GM18907 (cell line): ENCODE measurements around the gene GPR137B.
A peak's percentile ranks its signal among the peaks of the same experiment; 100 is the strongest.
"Not testable (repeated sequence)": the region's sequence is repeated elsewhere in the genome, so short reads cannot be mapped to it uniquely, and the experiment has no call there.

ENCODE experiments used
- ATAC-seq: cut with Tn5 transposase; IDR thresholded peaks from one replicate; pipeline ENCODE4 v1.9.1; 2021; ENCODE audit warnings: mild to moderate bottlenecking, moderate library complexity; ENCODE audit not compliant: unreplicated experiment

The GPR137B gene

DNA sequence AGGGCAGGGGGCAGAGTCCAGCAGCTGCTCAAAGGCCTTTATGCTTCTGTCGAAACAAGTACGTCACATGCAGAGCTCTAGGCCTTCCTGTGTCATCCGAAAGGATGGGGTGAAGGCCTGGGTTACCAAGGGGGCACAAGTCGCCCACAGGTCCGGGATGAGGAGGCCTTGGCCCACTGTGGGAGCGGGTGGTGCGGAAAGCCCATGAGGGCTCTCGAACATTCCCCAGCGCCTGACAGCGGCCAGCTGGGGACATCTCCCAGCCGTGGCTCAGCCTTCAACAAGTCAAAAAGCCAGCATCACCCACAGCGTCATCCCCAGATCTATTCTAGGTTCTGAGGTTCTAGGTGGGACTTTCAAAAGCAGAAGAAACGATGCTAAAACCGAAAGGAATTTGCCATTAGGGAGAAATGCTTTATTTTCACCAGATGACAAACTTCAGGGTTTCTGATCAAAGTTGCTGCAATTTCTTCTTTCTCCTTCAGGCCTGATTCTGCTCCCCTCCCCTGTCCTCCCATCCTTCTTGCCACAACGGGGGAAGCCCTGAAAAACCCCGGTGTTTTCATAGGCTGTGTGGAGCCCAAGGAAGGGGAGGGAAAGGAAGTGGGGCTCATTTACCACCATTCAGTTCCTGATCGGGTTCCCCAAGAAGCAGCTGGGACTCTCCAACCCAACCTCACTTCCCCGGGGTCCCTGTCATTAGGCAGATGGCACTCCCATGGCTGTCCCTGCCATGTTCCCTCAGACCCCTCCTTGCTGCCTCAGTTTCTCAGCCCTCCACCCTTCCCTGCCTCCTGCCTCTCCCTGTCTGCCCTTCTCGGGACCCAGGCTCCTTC lies 17.6 kb downstream of the GPR137B start:
- ATAC-seq = peak; percentile 53

DNA sequence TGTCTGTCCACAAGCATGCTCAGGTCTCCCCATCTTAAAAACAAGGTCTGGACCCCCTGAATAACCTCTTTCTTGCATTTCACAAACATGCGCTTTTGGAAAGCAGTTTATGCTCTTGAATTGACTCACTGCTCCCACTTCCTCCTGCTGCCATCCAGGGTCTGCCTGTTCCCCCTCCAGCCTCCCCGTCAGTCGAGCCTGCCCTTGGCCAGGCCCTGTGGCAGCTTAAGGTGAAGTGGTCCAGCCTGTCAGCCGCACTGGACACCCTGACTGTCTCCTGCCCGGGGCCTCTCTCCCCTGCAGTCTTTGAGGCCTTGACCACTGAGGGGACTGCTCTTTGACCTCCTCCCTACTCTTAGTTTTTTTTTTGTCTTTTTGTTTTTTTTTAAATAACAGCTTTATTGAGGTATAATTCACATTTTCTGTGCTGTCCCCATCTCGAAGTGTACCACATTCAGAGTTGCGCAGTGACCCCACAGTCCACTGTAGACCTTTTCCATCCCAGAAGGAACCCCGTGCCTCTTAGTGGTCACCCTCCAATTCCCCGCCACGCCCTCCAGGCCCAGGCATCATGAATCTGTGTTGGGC lies 18.3 kb downstream of the GPR137B start:
- ATAC-seq = no peak

DNA sequence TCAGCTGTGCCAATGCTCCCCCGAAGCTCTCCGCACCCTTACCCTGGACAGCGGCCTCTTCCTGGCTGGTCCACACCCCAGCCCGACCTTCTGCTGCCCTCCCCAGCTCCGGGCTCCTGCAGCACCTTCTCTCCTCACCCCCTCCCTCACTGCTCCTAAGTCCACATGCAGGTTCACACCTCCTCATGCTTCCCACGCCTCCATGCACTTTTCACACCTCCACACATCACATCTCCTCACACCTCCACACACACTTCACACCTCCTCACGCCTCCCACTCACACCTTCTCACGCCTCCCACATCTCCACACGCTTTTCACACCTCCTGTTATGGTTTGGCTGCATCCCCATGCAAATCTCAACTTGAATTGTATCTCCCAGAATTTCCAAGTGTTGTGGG lies 18.9 kb downstream of the GPR137B start:
- ATAC-seq = no peak

DNA sequence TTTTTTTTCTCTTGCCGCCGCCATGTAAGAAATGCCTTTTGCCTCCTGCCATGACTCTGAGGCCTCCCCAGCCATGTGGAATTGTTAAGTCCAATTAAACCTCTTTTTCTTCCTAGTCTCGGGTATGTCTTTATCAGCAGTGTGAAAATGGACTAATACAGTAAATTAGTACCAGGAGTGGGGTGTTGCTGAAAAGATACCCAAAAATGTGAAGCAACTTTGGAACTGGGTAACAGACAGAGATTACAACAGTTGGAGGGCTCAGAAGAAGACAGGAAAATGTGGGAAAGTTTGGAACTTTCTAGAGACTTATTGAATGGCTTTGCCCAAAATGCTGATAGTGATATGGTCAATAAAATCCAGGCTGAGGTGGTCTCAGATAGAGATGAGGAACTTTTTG lies 19.4 kb downstream of the GPR137B start:
- ATAC-seq = not testable (repeated sequence)

DNA sequence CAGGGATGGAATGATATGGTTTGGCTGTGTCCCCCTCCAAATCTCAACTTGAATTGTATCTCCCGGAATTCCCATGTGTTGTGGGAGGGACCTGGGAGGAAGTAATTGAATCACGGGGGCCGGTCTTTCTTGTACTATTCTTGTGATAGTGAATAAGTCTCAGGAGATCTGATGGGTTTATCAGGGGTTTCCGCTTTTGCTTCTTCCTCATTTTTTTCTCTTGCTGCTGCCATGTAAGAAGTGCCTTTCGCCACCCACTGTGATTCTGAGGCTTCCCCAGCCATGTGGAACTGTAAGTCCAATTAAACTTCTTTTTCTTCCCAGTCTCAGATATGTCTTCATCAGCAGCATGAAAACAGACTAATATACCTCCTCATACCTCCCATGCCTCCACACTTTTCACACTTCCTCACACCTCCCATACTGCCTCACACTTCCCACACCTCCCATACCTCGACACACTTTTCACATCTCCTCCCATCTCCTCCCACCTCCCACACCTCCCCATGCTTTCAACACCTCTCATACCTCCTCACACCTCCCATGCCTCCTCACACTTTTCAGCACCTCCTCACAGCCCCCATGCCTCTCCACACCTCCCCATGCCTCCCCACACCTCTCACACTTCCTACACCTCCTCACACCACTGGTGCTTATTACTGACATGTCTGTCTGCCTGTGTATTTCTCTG lies 21.3 kb downstream of the GPR137B start:
- no peak for ATAC-seq

DNA sequence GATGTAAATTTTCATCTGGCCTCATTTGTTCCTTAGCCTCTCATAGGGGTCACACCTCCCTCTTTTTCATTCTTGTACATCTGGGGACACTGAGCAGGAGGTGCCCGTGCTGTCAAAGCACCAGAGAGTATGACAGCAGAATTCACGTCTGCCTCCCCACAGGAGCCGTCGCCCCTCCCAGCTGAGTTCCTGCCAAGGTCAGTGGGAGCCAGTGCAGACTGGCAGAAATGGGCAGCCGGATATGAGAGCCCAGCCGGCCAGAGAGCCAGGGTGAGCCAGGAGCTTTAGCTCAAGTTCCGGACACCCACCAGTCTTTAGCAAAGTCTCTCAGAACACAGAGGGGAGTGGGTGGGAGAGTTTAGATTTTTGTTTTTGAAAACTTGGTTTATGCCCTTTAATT lies 21.9 kb downstream of the GPR137B start:
- ATAC-seq = no peak

DNA sequence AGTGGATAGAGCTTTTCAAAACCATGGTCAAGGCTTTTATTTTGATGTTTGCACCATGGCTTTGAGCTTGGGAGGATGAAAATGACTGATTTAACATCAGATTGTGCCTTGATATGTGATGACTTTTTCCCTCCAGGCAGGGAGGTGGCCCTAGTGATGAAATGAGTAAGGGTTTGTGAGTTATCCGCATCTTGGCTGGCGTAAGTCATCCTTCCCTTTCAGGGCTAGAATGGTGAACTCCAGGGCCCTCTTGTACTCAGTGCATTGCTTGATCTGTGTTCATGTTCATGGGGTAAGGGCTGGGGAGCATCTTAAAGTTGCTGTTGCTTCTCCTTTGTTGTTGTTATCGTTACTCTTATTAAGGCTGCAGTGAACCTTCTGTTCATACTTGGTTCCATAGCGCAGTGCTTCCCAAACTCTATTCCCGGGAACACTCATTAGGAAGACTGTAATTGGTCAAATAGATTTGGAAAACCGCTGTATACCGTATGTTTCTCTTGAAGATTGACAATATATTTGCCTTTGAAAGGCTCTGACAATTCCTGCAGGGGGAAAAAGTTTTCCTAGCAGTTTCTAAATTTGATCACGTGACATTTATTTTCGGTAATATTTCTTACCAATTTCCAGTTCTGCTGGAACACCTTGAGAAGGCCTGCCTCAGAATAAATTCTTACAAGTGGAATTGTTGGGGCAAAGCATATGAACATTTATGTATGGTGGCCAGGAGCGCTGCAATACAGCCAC lies 23.1 kb downstream of the GPR137B start:
- ATAC-seq = no peak

DNA sequence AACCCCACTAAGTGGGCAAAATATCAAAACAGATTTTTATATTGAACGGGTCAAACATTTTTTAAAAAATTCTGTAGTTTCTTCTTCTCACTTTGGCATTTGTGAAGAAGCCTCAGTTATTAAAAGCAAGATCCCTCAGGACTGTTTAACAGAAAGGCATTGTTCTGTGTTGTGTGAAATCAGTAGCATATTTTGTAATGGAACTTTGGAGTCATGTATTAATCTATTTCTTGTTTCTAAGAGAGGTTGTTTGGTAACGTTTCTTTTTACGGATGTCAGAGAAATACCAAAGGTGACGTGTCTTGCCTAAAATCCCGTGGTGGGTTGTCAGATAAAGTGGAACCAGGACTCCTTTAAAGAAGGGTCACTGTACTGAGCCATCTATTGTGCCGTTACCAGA lies 23.7 kb downstream of the GPR137B start:
- ATAC-seq = no peak

DNA sequence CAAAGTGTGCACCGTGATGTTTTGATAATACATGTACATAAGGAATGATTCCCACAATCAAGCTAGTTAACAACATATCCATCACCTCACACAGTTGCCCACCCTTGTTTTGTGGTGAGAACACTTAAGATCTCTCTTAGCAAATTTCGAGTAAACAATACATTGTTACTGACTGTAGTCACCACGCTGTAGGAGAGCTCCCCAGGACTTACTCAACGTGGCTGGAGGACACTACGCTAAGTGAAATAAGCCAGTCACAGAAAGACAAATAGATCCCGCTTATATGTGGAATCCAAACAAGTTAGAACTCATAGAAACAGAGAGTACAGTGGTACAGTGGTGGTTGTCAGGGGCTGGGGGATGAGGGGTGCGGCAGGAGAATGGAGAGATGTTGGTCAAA lies 24.8 kb downstream of the GPR137B start:
- no peak for ATAC-seq

DNA sequence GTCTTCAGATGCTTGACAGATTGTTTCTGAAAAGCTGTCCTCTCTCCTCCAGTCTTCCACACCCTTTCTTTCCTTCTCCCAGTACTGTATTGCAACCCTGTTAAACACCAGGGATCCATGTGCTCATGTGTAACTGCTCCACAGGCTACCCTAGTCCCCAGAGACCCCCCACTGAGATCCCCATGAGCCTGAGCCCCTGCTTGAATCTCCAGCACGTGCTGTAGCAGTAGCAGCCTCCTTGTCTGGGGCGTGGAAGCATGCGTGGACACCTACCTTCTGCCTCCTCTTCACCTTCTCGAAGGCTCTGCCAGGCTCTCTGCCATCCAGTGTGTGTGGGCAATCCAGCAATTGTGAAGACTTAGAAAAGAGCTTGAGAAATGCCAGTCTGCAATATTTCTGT lies 25.2 kb downstream of the GPR137B start:
- ATAC-seq = no peak

DNA sequence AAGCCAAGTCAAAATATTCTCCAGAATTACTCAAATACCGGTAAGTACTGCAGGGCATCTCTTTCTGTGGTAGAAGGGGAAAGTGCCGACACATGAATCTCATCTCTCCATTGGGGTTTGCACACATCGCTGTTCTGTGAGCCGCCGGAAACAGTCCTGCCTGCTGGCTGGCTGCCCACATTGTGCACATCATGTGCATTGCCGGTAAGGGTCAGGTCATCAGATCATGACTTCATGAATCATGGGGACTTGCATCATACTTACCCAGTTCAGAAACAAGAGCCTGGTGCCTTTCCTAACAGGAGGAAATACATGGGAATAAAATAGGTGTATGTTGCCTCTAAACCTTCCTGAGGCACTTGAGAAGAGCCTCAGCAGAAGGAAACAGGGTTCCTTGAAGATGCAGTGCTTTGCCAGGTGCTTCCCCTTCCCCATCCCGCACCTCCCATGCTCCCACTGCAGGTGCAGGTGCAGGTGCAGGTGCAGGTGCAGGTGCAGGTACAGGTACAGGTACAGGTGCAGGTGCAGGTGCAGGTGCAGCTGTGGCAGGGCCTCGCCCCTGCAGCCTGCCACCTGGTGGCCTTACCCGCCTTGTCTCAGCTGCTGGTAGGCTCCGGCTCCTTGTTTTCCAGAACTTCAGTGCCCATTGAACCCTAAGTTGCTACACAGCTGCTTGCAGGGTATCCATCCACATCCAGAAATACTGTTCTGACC lies 26.5 kb downstream of the GPR137B start:
- ATAC-seq = no peak

DNA sequence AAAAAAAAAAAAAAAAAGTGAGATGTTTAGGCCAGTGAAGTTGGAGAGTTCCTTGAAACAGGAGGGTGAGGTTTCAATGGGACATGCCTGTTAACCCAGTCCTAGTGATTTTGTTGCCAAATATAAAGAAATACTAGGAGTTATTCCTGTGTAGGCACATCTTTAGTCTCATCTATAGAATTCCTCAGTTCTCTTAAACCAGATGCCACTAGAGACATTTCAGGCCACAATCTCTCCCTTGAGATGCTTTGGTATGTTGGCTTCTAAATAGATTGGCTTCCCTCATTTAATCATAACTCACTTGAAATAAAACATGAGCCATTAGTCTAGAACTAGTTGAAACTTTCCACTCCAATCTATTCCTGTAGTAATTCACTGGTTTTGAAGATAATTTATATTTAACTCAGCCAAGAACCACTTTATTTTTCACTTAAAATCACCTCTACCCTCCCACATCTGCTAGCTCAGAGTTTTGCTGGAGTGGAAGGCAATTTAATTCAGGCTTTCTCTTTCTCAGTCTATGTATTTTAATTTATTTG lies 29.8 kb downstream of the GPR137B start:
- no peak for ATAC-seq

DNA sequence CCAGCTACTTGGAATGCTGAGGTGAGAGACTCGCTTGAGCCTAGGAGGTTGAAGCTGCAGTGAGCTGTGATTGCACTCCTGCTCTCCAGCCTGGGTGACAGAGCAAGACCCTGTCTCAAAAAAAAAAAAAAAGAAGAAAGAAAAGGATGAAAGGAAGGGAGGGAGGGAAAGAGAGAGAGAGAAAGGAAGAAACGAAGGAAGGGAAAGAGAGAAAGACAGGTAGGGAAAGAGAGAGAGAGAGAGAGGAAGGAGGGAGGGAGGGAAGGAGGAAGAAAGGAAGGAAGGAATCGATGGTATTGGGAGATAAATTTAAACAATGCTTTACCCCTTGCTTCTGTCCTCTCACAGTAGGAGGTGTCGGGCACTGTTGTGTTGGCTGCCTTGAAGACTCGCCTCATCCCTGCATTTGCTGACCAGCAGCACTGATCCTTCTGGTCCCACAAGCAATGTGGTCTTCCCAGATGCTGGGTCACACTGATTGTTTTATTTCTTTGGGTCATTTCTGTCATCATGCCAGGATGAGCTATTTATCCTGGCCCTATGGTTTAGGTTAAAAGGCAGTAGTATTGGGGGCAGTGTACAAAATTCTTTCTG lies 30.9 kb downstream of the GPR137B start:
- ATAC-seq = no peak

DNA sequence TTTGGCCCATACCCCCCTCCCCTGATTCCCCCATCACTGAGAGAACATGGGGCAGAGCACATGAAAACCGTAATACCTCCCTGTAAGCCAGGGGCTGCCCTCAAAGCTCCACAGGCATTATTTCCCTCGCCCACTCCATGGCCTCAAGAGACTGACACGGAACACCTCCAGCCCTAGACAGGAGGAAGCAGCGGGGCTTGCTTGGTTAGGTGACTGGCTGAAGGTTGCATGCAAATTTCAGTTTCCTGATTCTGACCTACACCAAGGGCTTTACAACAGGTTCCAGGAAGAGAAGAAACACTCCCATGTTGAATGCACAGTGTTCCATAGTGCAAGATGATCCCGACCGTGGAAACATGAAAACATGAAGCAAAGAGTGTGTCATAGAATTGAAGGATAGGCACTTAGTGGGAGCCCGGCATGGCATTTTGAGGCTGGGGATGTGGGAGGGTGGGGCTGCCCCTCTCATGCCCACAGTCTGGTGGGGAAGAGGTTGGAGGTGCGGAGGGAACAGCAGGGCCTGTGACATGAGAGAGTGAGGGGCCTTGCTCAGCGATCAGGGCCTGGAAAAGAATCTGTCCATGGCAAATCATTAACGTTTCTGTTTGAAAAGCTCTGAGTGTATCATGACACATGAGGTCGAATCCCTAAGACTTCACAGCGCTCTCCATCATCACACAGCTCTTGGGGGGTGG lies 33.5 kb downstream of the GPR137B start:
- ATAC-seq = peak; percentile 84

DNA sequence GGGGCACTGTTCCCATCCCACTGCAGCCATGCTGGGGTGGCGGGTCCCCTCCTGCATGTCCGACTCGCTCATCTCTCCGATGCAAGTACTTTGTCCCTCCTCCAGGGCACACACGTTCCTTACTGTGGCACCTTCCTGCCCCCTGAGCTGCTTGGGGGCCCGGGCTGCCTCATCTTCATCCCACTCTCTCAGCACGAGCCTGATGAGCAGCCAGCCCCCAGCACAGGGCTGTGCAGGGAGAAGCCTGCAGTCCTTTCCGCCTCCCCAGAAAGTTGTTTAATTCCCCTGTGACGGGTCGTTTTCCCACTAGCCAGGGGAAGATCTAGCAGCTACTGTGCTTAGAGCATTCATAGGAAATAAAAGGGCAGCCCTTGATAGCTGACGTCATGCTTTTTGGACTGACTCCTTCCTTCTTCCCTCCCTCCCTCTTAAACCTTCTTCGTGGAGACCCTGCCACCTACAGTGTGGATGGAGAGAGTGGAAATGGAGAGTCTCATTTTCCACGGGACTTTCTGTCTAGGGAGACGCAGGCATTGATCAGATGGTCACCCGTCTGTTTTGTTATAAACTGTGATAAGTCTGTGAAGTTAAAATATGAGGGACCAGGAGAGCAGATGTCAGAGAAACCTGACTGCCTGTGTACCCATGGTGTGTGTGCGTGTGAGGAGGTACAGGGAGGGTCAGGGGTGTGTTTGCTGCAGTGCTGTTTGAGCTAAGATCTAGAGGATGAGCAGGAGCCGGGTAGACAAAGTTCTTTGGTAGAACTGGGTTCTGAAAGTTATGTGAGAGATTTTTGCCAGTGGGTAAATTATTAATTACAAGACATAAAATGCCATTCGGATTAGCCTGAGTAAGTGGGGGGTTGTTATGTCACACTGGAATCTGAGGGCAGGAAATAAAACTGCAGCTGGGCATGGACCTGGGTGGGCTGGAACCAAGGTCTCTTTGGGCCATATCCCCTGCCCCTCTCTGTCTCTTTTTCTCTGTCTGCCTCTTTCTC lies 34.3 kb downstream of the GPR137B start:
- no peak for ATAC-seq

DNA sequence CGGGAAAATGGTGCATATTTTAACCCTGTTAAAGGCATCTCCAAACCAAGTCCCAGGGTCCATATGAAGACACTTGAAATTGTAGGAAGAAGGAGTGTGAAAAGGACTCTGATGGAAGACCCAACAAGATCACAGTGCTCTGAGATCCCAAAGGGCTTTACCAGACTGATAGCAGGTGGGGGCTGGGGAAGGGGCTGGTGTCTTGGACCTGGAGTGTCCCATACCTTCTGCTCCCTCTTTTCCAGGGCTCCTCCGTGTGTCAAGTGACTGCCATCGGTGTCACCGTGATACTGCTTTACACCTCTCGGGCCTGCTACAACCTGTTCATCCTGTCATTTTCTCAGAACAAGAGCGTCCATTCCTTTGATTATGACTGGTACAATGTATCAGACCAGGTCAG lies 37.3 kb downstream of the GPR137B start:
- no peak for ATAC-seq

DNA sequence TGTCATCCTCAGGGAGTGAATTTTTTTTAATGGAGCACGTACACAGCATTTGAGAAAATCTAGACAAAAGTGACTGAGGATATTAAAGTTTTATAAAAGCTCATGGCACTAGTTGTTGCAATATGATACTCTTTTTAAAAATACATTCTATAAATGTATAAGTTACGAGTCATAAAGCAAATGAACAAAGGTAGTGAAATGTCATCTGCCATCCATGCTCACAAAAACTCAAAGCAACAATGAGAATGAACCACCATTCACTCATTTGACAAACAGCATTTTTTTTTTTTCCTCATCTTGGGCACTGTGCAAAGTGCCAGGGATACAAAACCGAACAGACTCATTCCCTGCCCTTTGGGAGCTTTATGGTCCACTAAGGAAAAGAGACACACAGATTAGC lies 38.7 kb downstream of the GPR137B start:
- no peak for ATAC-seq

DNA sequence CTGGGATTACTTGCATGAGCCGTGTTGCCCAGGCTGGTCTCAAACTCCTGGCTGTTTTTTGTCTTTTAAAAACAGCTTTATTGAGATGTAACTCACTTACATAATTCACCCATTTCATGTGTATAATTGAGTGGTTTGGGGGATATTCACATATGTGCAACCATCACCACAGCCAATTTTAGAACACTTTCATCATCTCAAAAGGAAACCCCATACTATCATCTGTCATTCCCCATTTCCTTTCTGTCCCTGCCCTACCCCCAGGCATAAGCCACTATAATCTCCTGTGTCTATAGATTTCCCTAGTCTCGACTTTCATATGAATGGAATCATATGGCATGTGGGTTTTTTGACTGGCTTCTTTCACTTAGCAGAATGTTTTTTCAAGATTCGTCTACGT lies 43.3 kb downstream of the GPR137B start:
- no peak for ATAC-seq
